PC-9 (cell line): Measurements from ENCODE around the gene VAMP3.

Experiments used
- EZH2 ChIP-seq: fragments of 200-600 bp; sonication (generic); IDR thresholded peaks from 2 replicates; pipeline ENCODE4 v1.8.0; 2017; ENCODE audit warnings: antibody characterized with exemption, low read depth
- TF ChIP-seq, protein P1 (sequence below): fragments of 200-600 bp; sonication (generic); conservative IDR thresholded peaks from 2 replicates; pipeline ENCODE4 v1.6.1; 2017; ENCODE audit warnings: mixed run types, antibody characterized with exemption, mild to moderate bottlenecking, moderate library complexity

DNA sequence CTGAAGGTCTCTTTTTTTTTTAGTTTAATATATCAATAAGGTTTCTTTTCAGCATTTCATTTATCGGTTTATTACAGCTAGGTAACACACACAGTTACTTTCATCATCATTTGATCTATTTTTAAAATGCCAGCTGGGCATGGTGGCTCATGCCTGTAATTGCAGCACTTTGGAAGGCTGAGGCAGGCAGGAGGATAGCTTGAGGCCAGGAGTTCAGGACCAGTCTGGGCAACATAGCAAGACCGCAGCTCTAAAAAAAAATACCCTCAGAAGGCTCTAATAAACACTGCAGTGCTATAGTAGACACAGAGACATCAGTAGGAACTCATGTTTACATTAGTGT, 48.5 kb upstream of the VAMP3 start:
- TF ChIP-seq, protein P1, sequence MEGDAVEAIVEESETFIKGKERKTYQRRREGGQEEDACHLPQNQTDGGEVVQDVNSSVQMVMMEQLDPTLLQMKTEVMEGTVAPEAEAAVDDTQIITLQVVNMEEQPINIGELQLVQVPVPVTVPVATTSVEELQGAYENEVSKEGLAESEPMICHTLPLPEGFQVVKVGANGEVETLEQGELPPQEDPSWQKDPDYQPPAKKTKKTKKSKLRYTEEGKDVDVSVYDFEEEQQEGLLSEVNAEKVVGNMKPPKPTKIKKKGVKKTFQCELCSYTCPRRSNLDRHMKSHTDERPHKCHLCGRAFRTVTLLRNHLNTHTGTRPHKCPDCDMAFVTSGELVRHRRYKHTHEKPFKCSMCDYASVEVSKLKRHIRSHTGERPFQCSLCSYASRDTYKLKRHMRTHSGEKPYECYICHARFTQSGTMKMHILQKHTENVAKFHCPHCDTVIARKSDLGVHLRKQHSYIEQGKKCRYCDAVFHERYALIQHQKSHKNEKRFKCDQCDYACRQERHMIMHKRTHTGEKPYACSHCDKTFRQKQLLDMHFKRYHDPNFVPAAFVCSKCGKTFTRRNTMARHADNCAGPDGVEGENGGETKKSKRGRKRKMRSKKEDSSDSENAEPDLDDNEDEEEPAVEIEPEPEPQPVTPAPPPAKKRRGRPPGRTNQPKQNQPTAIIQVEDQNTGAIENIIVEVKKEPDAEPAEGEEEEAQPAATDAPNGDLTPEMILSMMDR = no peak
- no peak for TF ChIP-seq EZH2
